Suppressor macrophage treated with lipopolysaccharide for 4 hours (primary cell): ENCODE measurements around the gene OR2T6.
"Not testable (repeated sequence)": the region's sequence is repeated elsewhere in the genome, so short reads cannot be mapped to it uniquely, and the experiment has no call there.

Experiments used
- DNase-seq: peaks from one replicate; pipeline ENCODE4 v3.0.0-alpha.2; 2020

Gene OR2T6

GRCh38 chr1:248433811-248434415 is 58.4 kb downstream of the OR2T6 start:
- DNase-seq, result not testable (repeated sequence)

- DNase-seq, result not testable (repeated sequence)
Observed at GRCh38 chr1:248434913-248435312, 59.4 kb downstream of the OR2T6 start.

GRCh38 chr1:248436303-248436702 is 60.8 kb downstream of the OR2T6 start:
- not testable (repeated sequence) for DNase-seq

GRCh38 chr1:248438668-248439067 is 63.1 kb downstream of the OR2T6 start:
- not testable (repeated sequence) for DNase-seq

- not testable (repeated sequence) for DNase-seq
Observed at GRCh38 chr1:248439283-248439682, 63.7 kb downstream of the OR2T6 start.
